Hepatocyte (in vitro differentiated cells): ENCODE results near the gene TAOK3. TPM values are rescaled to one million over a fixed set of nuclear protein-coding genes. Genes with fewer than 3 reads are reported as not detected.

Source experiments
- DNase-seq: peaks from one replicate; pipeline ENCODE4 v3.0.0-alpha.2; 2016; ENCODE audit warnings: low spot score
- H2AFZ ChIP-seq: fragments of 200-600 bp; sonication (generic); 2 replicates; pipeline ENCODE4 v1.6.0; 2016; ENCODE audit warnings: antibody characterized with exemption, mild to moderate bottlenecking
- H3K27ac ChIP-seq: fragments of 200-600 bp; sonication (generic); 2 replicates; pipeline ENCODE4 v1.5.1; 2016; ENCODE audit warnings: mild to moderate bottlenecking
- H3K27me3 ChIP-seq: fragments of 200-600 bp; sonication (generic); 2 replicates; pipeline ENCODE4 v1.6.1; 2016
- H3K36me3 ChIP-seq: fragments of 200-600 bp; sonication (generic); replicated peaks from 2 replicates; pipeline ENCODE4 v1.5.1; 2016; ENCODE audit warnings: low read depth; ENCODE audit not compliant: insufficient read depth
- H3K4me1 ChIP-seq: fragments of 200-600 bp; sonication (generic); 2 replicates; pipeline ENCODE4 v1.5.1; 2016; ENCODE audit warnings: mild to moderate bottlenecking, moderate library complexity; ENCODE audit not compliant: insufficient read depth
- H3K4me2 ChIP-seq: fragments of 200-600 bp; sonication (generic); 2 replicates; pipeline ENCODE4 v1.6.0; 2016
- H3K4me3 ChIP-seq: fragments of 200-600 bp; sonication (generic); 2 replicates; pipeline ENCODE4 v1.5.1; 2016; ENCODE audit warnings: mild to moderate bottlenecking
- H3K79me2 ChIP-seq: fragments of 200-600 bp; sonication (generic); 2 replicates; pipeline ENCODE4 v1.6.0; 2017; ENCODE audit warnings: mild to moderate bottlenecking
- H3K9me2 ChIP-seq: fragments of 200-600 bp; sonication (generic); replicated peaks from 2 replicates; pipeline ENCODE4 v1.6.0; 2017; ENCODE audit warnings: mild to moderate bottlenecking; ENCODE audit not compliant: insufficient read depth
- H3K9me3 ChIP-seq: fragments of 200-600 bp; sonication (generic); 2 replicates; pipeline ENCODE4 v1.5.1; 2016; ENCODE audit warnings: low read depth, mild to moderate bottlenecking
- H4K20me1 ChIP-seq: fragments of 200-600 bp; sonication (generic); 2 replicates; pipeline ENCODE4 v1.6.0; 2016; ENCODE audit warnings: mild to moderate bottlenecking; ENCODE audit not compliant: insufficient read depth, poor library complexity, severe bottlenecking
- CTCF ChIP-seq: fragments of 200-600 bp; sonication (generic); IDR thresholded peaks from 2 replicates; pipeline ENCODE4 v1.5.1; 2016; ENCODE audit warnings: antibody characterized with exemption, mild to moderate bottlenecking; ENCODE audit not compliant: poor library complexity
- EZH2 ChIP-seq: fragments of 200-600 bp; sonication (generic); IDR thresholded peaks from 2 replicates; pipeline ENCODE4 v1.6.1; 2016; ENCODE audit warnings: antibody characterized with exemption, mild to moderate bottlenecking, borderline replicate concordance
- EZH2phosphoT487 ChIP-seq: fragments of 200-600 bp; sonication (generic); IDR thresholded peaks from one replicate; pipeline ENCODE4 v1.6.1; 2018; ENCODE audit warnings: antibody characterized with exemption, mild to moderate bottlenecking, low read depth, moderate library complexity; ENCODE audit not compliant: unreplicated experiment, severe bottlenecking
- WGBS: methylation state at CpG from one replicate; pipeline ENCODE4 v1.1.6; 2016; ENCODE audit warnings: low lambda C conversion rate; ENCODE audit errors: missing lambda C conversion rate; 5-methylcytosine and 5-hydroxymethylcytosine counted together
- polyA plus RNA-seq: library from polyadenylated mRNA; unstranded; fragments of >200 nt; fragmentation: Nextera tagmentation; extraction: Ambion mirVana; gene quantifications from 2 replicates; pipeline ENCODE4 v1.2.1, GENCODE V29; 2016
- total RNA-seq: library from RNA; depleted of rRNA; stranded (reverse); fragments of >200 nt; gene quantifications from 2 replicates; pipeline ENCODE4 v1.2.3, GENCODE V29; 2014

The TAOK3 gene
- total and polyA plus RNA-seq, 2 experiments from 2014 or later, result 19.1 to 28.7 TPM

GRCh38 chr12:118368821-118369220, 3.9 kb downstream of the TAOK3 start:
- Histone ChIP-seq H3K4me3 (no peak overlapping the region), H3K9me3 (no peaks in the 10 kb centered on the region), H3K4me2 (no peak overlapping the region), H3K27ac (no peak overlapping the region), H4K20me1 (peaks cover 4% of the 10 kb centered on the region), H3K9me2 (no peaks in the 10 kb centered on the region), H3K27me3 (no peaks in the 10 kb centered on the region), H2AFZ (no peak overlapping the region), H3K36me3 (no peaks in the 10 kb centered on the region), H3K79me2 (peaks cover 69% of the 10 kb centered on the region), H3K4me1 (peaks cover 11% of the 10 kb centered on the region)
- 94% methylated on average over 4 of the region's 4 CpGs for WGBS
- TF ChIP-seq EZH2 (no peak), CTCF (no peak), EZH2phosphoT487 (no peak)
- DNase-seq, result no peak

DNA sequence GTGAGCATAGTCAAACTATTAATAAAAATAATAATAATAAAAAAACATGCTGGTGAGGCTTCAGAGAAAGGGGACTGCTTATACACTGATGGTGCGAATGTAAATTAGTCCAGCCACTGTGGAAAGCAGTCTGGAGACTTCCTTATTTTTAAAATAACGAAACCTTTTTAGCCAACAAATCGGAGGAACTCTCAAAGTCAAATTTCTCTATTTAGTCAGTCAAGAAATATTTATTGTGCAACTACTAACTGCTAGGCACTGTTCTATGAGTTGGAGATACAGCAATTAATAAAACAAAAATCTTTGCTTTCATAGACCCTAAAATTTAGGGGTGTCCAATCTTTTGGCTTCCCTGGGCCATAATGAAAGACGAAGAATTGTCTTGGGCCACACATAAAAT, 10.8 kb downstream of the TAOK3 start:
- WGBS, result 99% methylated on average over 4 of the region's 4 CpGs
- no peaks in the 10 kb centered on the region for H3K27me3 ChIP-seq
- H3K4me3 ChIP-seq, result no peak overlapping the region
- H3K79me2 ChIP-seq, result peaks cover 28% of the 10 kb centered on the region
- peaks cover 3% of the 10 kb centered on the region for H3K4me1 ChIP-seq
- DNase-seq, result no peak
- H3K4me2 ChIP-seq, result no peak overlapping the region
- H3K9me3 ChIP-seq, result no peaks in the 10 kb centered on the region
- H2AFZ ChIP-seq, result no peak overlapping the region
- H4K20me1 ChIP-seq, result no peaks in the 10 kb centered on the region
- no peaks in the 10 kb centered on the region for H3K36me3 ChIP-seq
- no peak overlapping the region for H3K27ac ChIP-seq
- no peaks in the 10 kb centered on the region for H3K9me2 ChIP-seq
- TF ChIP-seq EZH2phosphoT487 (no peak), CTCF (no peak), EZH2 (no peak)

- Histone ChIP-seq H3K36me3 (no peaks in the 10 kb centered on the region), H3K79me2 (peaks cover 20% of the 10 kb centered on the region), H4K20me1 (no peaks in the 10 kb centered on the region), H3K27me3 (no peaks in the 10 kb centered on the region), H3K4me3 (no peak overlapping the region), H2AFZ (no peak overlapping the region), H3K27ac (no peak overlapping the region), H3K4me1 (peaks cover 8% of the 10 kb centered on the region), H3K4me2 (no peak overlapping the region), H3K9me3 (no peaks in the 10 kb centered on the region), H3K9me2 (no peaks in the 10 kb centered on the region)
- DNase-seq, result no peak
- TF ChIP-seq EZH2phosphoT487 (no peak), EZH2 (no peak), CTCF (no peak)
- WGBS, result 92% methylated on average over 5 of the region's 5 CpGs
Observed at GRCh38 chr12:118361092-118361404, 11.7 kb downstream of the TAOK3 start.

GRCh38 chr12:118359541-118359915, 13.2 kb downstream of the TAOK3 start:
- Histone ChIP-seq H3K27me3 (no peaks in the 10 kb centered on the region), H3K4me2 (peak overlapping the region; percentile 42), H3K79me2 (peaks cover 22% of the 10 kb centered on the region), H3K9me2 (no peaks in the 10 kb centered on the region), H3K4me1 (peaks cover 8% of the 10 kb centered on the region), H4K20me1 (no peaks in the 10 kb centered on the region), H3K4me3 (no peak overlapping the region), H3K36me3 (no peaks in the 10 kb centered on the region), H3K27ac (peak overlapping the region; percentile 71), H3K9me3 (no peaks in the 10 kb centered on the region), H2AFZ (no peak overlapping the region)
- DNase-seq, result no peak
- 91% methylated on average over 4 of the region's 4 CpGs for WGBS
- TF ChIP-seq CTCF (no peak), EZH2phosphoT487 (no peak), EZH2 (no peak)
